ENCODE results near the gene BCL2L1.
A peak's percentile ranks its signal among the peaks of the same experiment; 100 is the strongest.

BCL2L1 gene

DNA sequence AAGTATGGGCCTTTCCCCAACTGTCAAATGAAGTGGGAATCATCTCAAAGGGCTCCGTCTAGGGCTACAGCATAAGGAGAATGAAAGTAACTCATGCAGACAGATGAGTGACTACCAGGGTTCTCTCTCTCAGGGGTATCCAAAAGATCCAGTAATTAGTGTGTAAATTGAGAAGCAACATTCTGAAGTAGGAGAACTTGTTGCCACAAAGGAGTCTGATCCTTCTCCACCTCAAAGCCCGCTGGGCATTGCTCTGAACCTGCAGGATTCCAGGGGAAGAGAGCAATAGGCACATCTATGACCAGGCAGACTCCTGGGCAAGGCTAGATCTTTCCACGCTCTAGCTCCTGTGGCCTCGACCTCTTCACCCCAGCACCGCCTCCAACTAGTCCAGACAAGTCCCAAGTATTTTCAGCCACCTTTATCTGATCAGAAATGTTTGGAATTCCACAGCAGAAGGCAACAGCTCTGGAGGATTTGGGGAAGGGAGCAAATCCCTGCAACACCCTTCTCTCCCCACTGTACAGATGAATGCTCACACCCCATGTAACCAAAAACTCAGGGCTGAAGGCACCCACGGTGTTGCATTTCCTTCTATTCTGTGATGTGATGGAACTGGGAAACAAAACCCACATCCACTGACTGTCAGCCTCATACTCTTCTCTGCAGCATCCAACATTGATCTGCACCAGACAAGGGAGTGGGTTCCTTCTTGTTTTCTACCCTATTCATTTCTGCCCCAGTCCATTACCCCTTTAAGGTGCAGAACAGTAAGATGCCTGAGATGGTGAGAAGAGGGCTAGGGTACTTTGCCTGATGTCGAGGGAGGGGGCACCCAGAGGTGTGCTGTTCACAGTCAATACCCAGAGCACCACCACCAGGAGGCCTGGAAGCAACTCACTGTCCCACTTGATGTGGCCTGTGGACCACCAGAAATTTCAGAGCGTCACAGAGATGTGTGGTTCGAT lies 44.0 kb downstream of the BCL2L1 start:
- H3K79me1 ChIP-seq (ENCODE audit: low read length), result peaks cover 10% of the 10 kb centered on the region
- peak overlapping the region; percentile 51 for H3K27ac ChIP-seq (ENCODE audit: low read depth, low read length)
- peak; percentile 90 for DNase-seq
- peaks cover 21% of the 10 kb centered on the region for H3K4me1 ChIP-seq (ENCODE audit: control insufficient read depth, low read depth, low read length)
- no CpG with 5 or more reads among the region's 9 CpGs for WGBS (ENCODE audit: extremely low coverage, insufficient coverage, low lambda C conversion rate)
- no peak overlapping the region for H4K5ac ChIP-seq (ENCODE audit: low read length)
- no peak overlapping the region for H3K23ac ChIP-seq (ENCODE audit: low read length)
- peak overlapping the region; percentile 47 for H2BK5ac ChIP-seq (ENCODE audit: low read length)
- H3K9ac ChIP-seq (ENCODE audit: low read length), result no peak overlapping the region
- no peaks in the 10 kb centered on the region for H3K36me3 ChIP-seq (ENCODE audit: control insufficient read depth, insufficient read depth, low read length)
- peak overlapping the region; percentile 55 for H3K18ac ChIP-seq (ENCODE audit: low read length)
- H3K27me3 ChIP-seq (ENCODE audit: insufficient read depth, low read length, poor library complexity), result no peaks in the 10 kb centered on the region
- H3K56ac ChIP-seq (ENCODE audit: low read length), result peak overlapping the region; percentile 57
- no peaks in the 10 kb centered on the region for H3K79me2 ChIP-seq (ENCODE audit: control insufficient read depth, insufficient read depth, low read length)
- peak overlapping the region; percentile 7 for H4K8ac ChIP-seq (ENCODE audit: low read depth, low read length)
- no peak overlapping the region for H2BK15ac ChIP-seq (replicated peaks; ENCODE audit: low read depth)
- H2AK5ac ChIP-seq (ENCODE audit: low read length), result peak overlapping the region; percentile 7
- no peak overlapping the region for H3K4me2 ChIP-seq (ENCODE audit: low read length)
- H3K4me3 ChIP-seq (ENCODE audit: low read length), result no peak overlapping the region
- peak overlapping the region; percentile 4 for H2BK120ac ChIP-seq (ENCODE audit: low read depth, low read length)
- H3K4ac ChIP-seq (ENCODE audit: low read depth, low read length), result peak overlapping the region; percentile 62

DNA sequence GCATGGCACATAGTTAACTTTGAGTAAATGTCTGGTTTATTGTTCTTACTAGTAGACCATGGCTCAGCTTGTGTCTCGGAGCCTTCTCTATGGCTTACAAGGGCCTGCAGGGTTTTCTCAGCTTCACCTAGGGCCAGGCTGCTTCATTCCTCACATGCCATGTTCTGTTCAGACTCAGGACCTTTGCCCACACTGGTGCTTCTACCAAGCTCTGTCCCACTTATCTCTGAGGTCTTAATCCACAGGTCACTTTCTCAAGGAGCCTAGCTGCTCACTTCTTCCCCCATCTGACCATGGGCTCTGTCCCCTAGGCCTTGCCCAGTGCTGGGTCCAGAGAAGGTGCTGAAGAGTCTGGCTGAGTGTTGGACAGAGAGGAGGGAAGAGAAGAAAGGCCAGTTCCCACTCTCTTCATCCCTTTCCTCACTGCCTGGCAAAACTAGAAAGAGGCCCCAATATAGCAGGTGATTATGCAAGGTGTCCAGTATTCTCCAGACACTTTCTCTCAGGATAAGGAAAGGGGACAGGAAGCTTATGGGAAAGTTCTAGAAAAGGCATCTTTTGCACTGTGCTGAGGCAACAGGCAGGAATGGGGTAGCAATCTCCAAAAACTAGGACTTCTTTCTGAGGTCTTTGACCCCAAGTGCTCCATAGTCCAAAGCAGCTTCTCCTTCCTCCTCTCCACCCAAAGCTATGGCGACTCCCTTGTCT lies 45.0 kb downstream of the BCL2L1 start:
- Histone ChIP-seq H3K79me2 (ENCODE audit: control insufficient read depth, insufficient read depth, low read length) (no peaks in the 10 kb centered on the region), H3K23ac (ENCODE audit: low read length) (no peak overlapping the region), H3K4ac (ENCODE audit: low read depth, low read length) (no peak overlapping the region), H4K5ac (ENCODE audit: low read length) (no peak overlapping the region), H3K56ac (ENCODE audit: low read length) (peak overlapping the region; percentile 57), H4K8ac (ENCODE audit: low read depth, low read length) (no peak overlapping the region), H3K36me3 (ENCODE audit: control insufficient read depth, insufficient read depth, low read length) (no peaks in the 10 kb centered on the region), H3K27me3 (ENCODE audit: insufficient read depth, low read length, poor library complexity) (no peaks in the 10 kb centered on the region), H2AK5ac (ENCODE audit: low read length) (peak overlapping the region; percentile 88), H3K18ac (ENCODE audit: low read length) (peak overlapping the region; percentile 20), H3K4me3 (ENCODE audit: low read length) (no peak overlapping the region), H3K4me1 (ENCODE audit: control insufficient read depth, low read depth, low read length) (peaks cover 21% of the 10 kb centered on the region), H3K4me2 (ENCODE audit: low read length) (no peak overlapping the region), H2BK5ac (ENCODE audit: low read length) (peak overlapping the region; percentile 47), H2BK120ac (ENCODE audit: low read depth, low read length) (peak overlapping the region; percentile 4), H3K27ac (ENCODE audit: low read depth, low read length) (peak overlapping the region; percentile 51), H3K9ac (ENCODE audit: low read length) (no peak overlapping the region), H2BK15ac (replicated peaks; ENCODE audit: low read depth) (no peak overlapping the region), H3K79me1 (ENCODE audit: low read length) (peaks cover 10% of the 10 kb centered on the region)
- no peak for DNase-seq
- WGBS (ENCODE audit: extremely low coverage, insufficient coverage, low lambda C conversion rate), result no CpG with 5 or more reads among the region's 2 CpGs

DNA sequence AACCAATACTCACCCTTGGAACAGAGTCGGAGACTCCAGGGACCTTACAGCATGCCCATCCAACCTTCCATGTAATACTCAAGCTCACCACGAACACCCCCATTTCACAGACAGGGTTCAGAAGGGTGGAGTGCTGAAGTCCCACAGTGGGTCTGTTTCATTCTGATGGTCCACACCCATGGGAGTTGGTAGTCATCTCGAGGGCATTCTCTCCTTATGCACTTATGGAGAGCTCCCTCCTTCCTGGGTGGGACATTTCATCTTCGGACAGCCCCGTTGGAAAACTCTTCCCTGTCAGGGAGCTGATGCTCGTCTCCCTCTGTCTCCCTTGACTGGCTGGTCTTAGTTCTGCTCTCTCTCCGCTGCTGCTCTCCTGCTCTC lies 46.1 kb downstream of the BCL2L1 start:
- Histone ChIP-seq H2BK5ac (ENCODE audit: low read length) (no peak overlapping the region), H3K4me1 (ENCODE audit: control insufficient read depth, low read depth, low read length) (peaks cover 21% of the 10 kb centered on the region), H3K18ac (ENCODE audit: low read length) (no peak overlapping the region), H3K79me2 (ENCODE audit: control insufficient read depth, insufficient read depth, low read length) (no peaks in the 10 kb centered on the region), H3K79me1 (ENCODE audit: low read length) (peaks cover 7% of the 10 kb centered on the region), H2BK120ac (ENCODE audit: low read depth, low read length) (peak overlapping the region; percentile 13), H4K8ac (ENCODE audit: low read depth, low read length) (no peak overlapping the region), H3K27me3 (ENCODE audit: insufficient read depth, low read length, poor library complexity) (no peaks in the 10 kb centered on the region), H3K23ac (ENCODE audit: low read length) (no peak overlapping the region), H2BK15ac (replicated peaks; ENCODE audit: low read depth) (no peak overlapping the region), H4K5ac (ENCODE audit: low read length) (no peak overlapping the region), H2AK5ac (ENCODE audit: low read length) (no peak overlapping the region), H3K4ac (ENCODE audit: low read depth, low read length) (no peak overlapping the region), H3K9ac (ENCODE audit: low read length) (no peak overlapping the region), H3K4me3 (ENCODE audit: low read length) (no peak overlapping the region), H3K27ac (ENCODE audit: low read depth, low read length) (no peak overlapping the region), H3K4me2 (ENCODE audit: low read length) (no peak overlapping the region), H3K36me3 (ENCODE audit: control insufficient read depth, insufficient read depth, low read length) (no peaks in the 10 kb centered on the region), H3K56ac (ENCODE audit: low read length) (peak overlapping the region; percentile 0)
- DNase-seq, result no peak
- no CpG with 5 or more reads among the region's 7 CpGs for WGBS (ENCODE audit: extremely low coverage, insufficient coverage, low lambda C conversion rate)

DNA sequence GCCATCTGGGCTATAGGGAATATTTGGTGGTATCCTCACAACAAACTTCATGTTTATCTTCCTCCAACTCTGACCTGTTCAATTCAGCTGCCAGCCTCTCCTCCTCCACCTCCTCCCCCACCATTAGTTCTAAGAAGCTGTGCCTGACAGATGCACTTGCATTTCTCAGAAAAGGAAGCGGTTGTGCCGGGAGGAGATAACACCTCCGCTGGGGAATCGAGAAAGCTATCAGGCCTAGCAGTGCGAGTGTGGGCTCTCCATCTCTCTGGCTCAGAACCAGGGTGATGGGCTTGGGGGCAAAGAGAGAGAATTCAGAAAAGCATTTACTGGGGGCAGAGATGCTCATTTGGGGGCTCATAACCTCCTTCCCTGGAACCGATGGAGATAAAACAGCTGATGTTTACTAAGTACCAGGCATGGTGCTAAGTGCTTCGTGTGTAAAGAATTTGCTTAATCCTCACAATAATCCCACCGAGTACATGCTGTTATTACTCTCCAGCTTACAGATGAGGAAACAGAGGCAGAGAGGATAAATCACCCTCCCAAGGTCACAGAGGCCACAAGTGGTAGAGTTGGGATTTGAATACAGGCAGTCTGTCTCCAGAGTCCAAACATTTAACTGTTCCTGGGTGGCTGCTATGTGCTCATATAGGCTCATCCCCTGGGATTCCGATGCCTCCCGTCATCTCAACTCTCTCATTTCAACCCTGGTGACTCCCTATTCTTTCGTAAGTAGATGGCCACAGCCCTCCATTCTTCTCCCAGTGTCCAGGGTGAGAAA lies 46.6 kb downstream of the BCL2L1 start:
- Histone ChIP-seq H2BK5ac (ENCODE audit: low read length) (no peak overlapping the region), H3K56ac (ENCODE audit: low read length) (peak overlapping the region; percentile 74), H3K27me3 (ENCODE audit: insufficient read depth, low read length, poor library complexity) (no peaks in the 10 kb centered on the region), H2BK15ac (replicated peaks; ENCODE audit: low read depth) (no peak overlapping the region), H4K8ac (ENCODE audit: low read depth, low read length) (no peak overlapping the region), H3K79me1 (ENCODE audit: low read length) (peaks cover 7% of the 10 kb centered on the region), H3K18ac (ENCODE audit: low read length) (no peak overlapping the region), H3K4me2 (ENCODE audit: low read length) (no peak overlapping the region), H3K9ac (ENCODE audit: low read length) (no peak overlapping the region), H3K27ac (ENCODE audit: low read depth, low read length) (no peak overlapping the region), H2AK5ac (ENCODE audit: low read length) (no peak overlapping the region), H3K79me2 (ENCODE audit: control insufficient read depth, insufficient read depth, low read length) (no peaks in the 10 kb centered on the region), H3K4me1 (ENCODE audit: control insufficient read depth, low read depth, low read length) (peaks cover 21% of the 10 kb centered on the region), H3K36me3 (ENCODE audit: control insufficient read depth, insufficient read depth, low read length) (no peaks in the 10 kb centered on the region), H4K5ac (ENCODE audit: low read length) (no peak overlapping the region), H2BK120ac (ENCODE audit: low read depth, low read length) (peak overlapping the region; percentile 13), H3K4me3 (ENCODE audit: low read length) (no peak overlapping the region), H3K23ac (ENCODE audit: low read length) (no peak overlapping the region), H3K4ac (ENCODE audit: low read depth, low read length) (no peak overlapping the region)
- no CpG with 5 or more reads among the region's 11 CpGs for WGBS (ENCODE audit: extremely low coverage, insufficient coverage, low lambda C conversion rate)
- peak; percentile 54 for DNase-seq

DNA sequence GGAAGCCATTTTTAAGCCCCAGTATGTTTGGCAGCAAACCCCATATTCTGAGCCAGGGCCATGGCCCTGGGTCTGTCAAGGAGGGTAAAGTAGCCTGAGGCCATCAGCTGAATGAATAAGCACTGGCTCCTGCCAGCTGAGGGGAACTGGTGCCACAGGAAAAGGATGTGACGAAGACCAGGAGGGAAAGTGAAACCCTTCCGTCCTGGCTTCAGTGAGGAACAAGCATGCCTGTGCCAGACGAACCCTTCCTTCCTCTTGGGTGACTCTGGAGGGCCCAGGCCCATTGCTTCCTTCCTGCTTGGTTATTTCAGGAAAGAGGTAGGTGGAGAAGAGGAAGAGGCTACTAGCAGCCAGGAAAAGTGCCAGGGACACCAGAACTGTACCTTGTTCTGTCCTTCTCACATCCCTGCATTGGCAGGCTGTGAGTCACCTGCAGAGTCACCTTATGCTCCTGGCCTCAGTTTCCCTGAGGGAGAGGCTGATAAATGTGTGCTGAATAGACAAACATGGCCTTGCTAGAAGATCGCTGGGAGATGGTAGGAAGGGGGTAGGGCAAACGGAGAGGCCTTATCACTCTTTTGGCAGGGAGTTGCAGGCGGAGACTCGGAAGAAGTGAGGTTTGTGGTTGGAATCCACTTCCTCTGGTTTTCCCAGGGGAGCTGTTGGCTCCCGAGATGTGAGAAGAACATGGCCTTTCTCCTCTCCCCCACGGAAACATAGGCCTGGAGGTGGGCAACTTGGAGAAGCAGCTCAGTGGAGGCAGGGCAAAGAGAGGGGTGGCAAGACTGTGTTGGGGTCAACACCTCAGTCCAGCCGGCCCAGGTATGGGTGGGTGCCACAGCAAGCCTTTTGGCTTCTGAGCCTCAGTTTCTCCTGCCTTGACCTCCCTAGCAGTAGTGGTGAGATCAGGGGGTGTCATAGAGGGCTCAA lies 47.5 kb downstream of the BCL2L1 start:
- WGBS (ENCODE audit: extremely low coverage, insufficient coverage, low lambda C conversion rate), result no CpG with 5 or more reads among the region's 10 CpGs
- Histone ChIP-seq H3K4me1 (ENCODE audit: control insufficient read depth, low read depth, low read length) (peaks cover 21% of the 10 kb centered on the region), H3K4ac (ENCODE audit: low read depth, low read length) (peak overlapping the region; percentile 24), H3K27me3 (ENCODE audit: insufficient read depth, low read length, poor library complexity) (no peaks in the 10 kb centered on the region), H2AK5ac (ENCODE audit: low read length) (no peak overlapping the region), H4K5ac (ENCODE audit: low read length) (no peak overlapping the region), H4K8ac (ENCODE audit: low read depth, low read length) (no peak overlapping the region), H3K4me2 (ENCODE audit: low read length) (no peak overlapping the region), H2BK120ac (ENCODE audit: low read depth, low read length) (no peak overlapping the region), H3K79me2 (ENCODE audit: control insufficient read depth, insufficient read depth, low read length) (no peaks in the 10 kb centered on the region), H2BK5ac (ENCODE audit: low read length) (peak overlapping the region; percentile 62), H2BK15ac (replicated peaks; ENCODE audit: low read depth) (no peak overlapping the region), H3K23ac (ENCODE audit: low read length) (no peak overlapping the region), H3K27ac (ENCODE audit: low read depth, low read length) (no peak overlapping the region), H3K4me3 (ENCODE audit: low read length) (no peak overlapping the region), H3K79me1 (ENCODE audit: low read length) (peaks cover 5% of the 10 kb centered on the region), H3K36me3 (ENCODE audit: control insufficient read depth, insufficient read depth, low read length) (no peaks in the 10 kb centered on the region), H3K18ac (ENCODE audit: low read length) (no peak overlapping the region), H3K9ac (ENCODE audit: low read length) (no peak overlapping the region), H3K56ac (ENCODE audit: low read length) (peak overlapping the region; percentile 74)
- peak; percentile 39 for DNase-seq

All from mesendoderm (in vitro differentiated cells).